ENCODE data around the gene TTC3. TPM values are rescaled to one million over a fixed set of nuclear protein-coding genes. Genes with fewer than 3 reads are reported as not detected.
A peak's percentile ranks its signal among the peaks of the same experiment; 100 is the strongest.

TTC3 gene
- total RNA-seq, 2 donors from 2014 or later = 184 to 273 TPM

DNA sequence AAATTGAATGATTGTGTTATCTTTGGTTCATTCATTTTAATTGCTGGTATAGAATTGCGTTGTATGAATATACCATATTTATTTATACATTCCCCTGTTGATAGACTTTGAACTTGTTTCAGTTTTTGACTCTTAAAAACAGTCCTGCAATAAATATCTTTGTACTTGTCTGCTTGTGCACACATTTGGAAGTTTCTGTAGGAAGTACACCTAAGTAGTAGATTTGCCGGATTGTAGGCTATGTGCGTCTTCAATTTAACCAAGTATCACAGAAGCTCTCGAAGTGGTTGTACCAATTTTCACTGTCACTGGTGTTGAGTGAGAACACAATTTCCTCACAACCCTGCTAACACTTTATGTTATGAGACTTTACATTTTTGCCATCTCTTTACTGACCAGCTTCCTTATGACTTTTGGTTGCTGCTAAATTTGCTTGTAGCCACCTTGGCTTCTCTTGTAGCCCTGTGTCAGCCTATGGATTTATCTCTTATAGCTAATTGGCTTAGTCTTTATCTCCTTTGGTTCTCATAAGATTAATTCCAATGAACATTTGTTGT lies 2.2 kb downstream of the TTC3 start:
- no peak for DNase-seq
- Histone ChIP-seq H3K9me3 (ENCODE audit: control insufficient read depth, low read length) (peaks cover 9% of the 10 kb centered on the region), H3K27ac (ENCODE audit: low read depth, low read length) (no peak overlapping the region), H3K27me3 (ENCODE audit: control insufficient read depth, insufficient read depth, low read length, poor library complexity, severe bottlenecking) (no peaks in the 10 kb centered on the region), H3K9ac (ENCODE audit: extremely low read depth, low read length, poor library complexity, severe bottlenecking) (peak overlapping the region; percentile 80), H3K4me3 (ENCODE audit: low read length) (peak overlapping the region; percentile 96), H3K36me3 (ENCODE audit: control insufficient read depth, insufficient read depth, low read length) (peaks cover 3% of the 10 kb centered on the region), H3K4me1 (ENCODE audit: control insufficient read depth, insufficient read depth, low read length) (no peaks in the 10 kb centered on the region)
- peaks cover 4% of the 10 kb centered on the region for H3K36me3 Mint-ChIP-seq (ENCODE audit: low read depth)
- H3K27ac Mint-ChIP-seq = no peak overlapping the region
- TF ChIP-seq, protein P1, sequence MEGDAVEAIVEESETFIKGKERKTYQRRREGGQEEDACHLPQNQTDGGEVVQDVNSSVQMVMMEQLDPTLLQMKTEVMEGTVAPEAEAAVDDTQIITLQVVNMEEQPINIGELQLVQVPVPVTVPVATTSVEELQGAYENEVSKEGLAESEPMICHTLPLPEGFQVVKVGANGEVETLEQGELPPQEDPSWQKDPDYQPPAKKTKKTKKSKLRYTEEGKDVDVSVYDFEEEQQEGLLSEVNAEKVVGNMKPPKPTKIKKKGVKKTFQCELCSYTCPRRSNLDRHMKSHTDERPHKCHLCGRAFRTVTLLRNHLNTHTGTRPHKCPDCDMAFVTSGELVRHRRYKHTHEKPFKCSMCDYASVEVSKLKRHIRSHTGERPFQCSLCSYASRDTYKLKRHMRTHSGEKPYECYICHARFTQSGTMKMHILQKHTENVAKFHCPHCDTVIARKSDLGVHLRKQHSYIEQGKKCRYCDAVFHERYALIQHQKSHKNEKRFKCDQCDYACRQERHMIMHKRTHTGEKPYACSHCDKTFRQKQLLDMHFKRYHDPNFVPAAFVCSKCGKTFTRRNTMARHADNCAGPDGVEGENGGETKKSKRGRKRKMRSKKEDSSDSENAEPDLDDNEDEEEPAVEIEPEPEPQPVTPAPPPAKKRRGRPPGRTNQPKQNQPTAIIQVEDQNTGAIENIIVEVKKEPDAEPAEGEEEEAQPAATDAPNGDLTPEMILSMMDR (conservative IDR thresholded peaks at IDR 0.05) = no peak
- 90 to 96% methylated on average over 3 of the region's 4 CpGs for whole genome bisulfite sequencing, 2 experiments (ENCODE audit: insufficient coverage in 1 of 2, insufficient read length in 1 of 2)
- H3K4me1 Mint-ChIP-seq = peaks cover 19% of the 10 kb centered on the region
- H3K4me3 Mint-ChIP-seq = peak overlapping the region; percentile 98
- peaks cover 9% of the 10 kb centered on the region for H3K9me3 Mint-ChIP-seq
- H3K27me3 Mint-ChIP-seq (ENCODE audit: insufficient read depth) = peaks cover 16% of the 10 kb centered on the region

DNA sequence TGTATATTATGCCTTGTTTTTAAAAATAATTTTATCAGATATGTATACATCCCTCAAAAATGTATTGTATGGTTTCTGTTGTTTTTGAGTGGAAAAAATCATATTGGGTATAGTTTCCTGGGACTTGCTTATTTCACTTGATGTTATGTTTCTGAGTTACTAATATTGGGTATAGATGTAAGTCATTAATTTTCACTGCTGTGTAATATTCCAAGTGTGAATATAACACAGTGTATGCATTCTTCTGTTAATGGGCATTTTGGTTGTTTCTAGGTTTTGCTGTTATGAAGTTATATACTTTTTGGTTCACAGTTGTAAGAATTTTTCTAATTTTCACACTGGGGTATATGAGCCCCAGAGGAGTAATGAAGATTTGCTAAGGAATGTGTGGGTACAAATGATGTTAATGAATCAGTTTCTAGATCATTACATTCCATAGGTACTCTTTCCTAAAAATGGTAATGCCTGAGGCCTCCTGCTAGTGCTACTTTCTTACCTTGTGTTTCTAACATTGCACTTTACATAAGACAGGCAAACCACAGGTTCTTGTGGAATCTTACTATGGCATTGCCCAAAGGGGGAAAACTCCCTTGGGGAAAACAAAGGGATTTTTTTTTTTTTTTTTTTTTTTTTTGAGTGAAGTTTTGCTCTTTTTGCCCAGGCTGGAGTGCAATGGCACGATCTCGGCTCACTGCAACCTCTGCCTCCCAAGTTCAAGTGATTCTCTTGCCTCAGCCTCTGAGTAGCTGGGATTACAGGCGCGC lies 3.2 kb downstream of the TTC3 start:
- Histone ChIP-seq H3K27me3 (ENCODE audit: control insufficient read depth, insufficient read depth, low read length, poor library complexity, severe bottlenecking) (no peaks in the 10 kb centered on the region), H3K4me1 (ENCODE audit: control insufficient read depth, insufficient read depth, low read length) (no peaks in the 10 kb centered on the region), H3K9me3 (ENCODE audit: control insufficient read depth, low read length) (peaks cover 9% of the 10 kb centered on the region), H3K4me3 (ENCODE audit: low read length) (peak overlapping the region; percentile 96), H3K27ac (ENCODE audit: low read depth, low read length) (no peak overlapping the region), H3K9ac (ENCODE audit: extremely low read depth, low read length, poor library complexity, severe bottlenecking) (no peak overlapping the region), H3K36me3 (ENCODE audit: control insufficient read depth, insufficient read depth, low read length) (peaks cover 3% of the 10 kb centered on the region)
- Mint-ChIP-seq H3K36me3 (ENCODE audit: low read depth) (no peaks in the 10 kb centered on the region), H3K9me3 (peaks cover 9% of the 10 kb centered on the region), H3K27ac (no peak overlapping the region), H3K4me1 (peaks cover 13% of the 10 kb centered on the region), H3K27me3 (ENCODE audit: insufficient read depth) (peaks cover 16% of the 10 kb centered on the region), H3K4me3 (no peak overlapping the region)
- TF ChIP-seq, protein P1 (conservative IDR thresholded peaks at IDR 0.05) = no peak
- 93 to 97% methylated on average over 4 of the region's 4 CpGs for WGBS, 2 experiments (ENCODE audit: insufficient coverage in 1 of 2, insufficient read length in 1 of 2)
- DNase-seq = no peak

DNA sequence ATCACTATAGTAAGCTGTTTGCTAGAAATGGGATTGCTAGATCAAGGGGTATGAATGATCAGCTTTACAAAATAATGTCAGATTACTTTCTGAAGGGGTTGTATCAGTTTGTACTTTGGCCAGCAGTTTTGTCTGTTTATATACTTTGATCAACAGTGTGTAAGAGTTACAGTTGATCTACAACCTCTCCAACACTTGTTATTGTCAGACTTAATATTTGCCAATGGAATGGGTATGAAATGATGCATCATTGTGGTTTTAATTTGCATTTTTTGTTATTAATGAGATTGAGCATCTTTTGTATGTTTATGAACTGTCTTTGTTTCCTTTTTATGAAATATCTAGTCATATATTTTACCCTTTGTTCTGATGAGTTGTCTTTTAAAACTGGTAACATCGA lies 4.3 kb downstream of the TTC3 start:
- H3K9me3 Mint-ChIP-seq = peaks cover 9% of the 10 kb centered on the region
- TF ChIP-seq, protein P1 (conservative IDR thresholded peaks at IDR 0.05) = no peak

More for the DNA sequence above, 4.3 kb downstream of the TTC3 start:
- DNase-seq = no peak
- Mint-ChIP-seq H3K27ac (no peak overlapping the region), H3K27me3 (ENCODE audit: insufficient read depth) (peaks cover 16% of the 10 kb centered on the region), H3K4me3 (no peak overlapping the region), H3K36me3 (ENCODE audit: low read depth) (peaks cover 4% of the 10 kb centered on the region), H3K4me1 (peaks cover 4% of the 10 kb centered on the region)
- Histone ChIP-seq H3K27me3 (ENCODE audit: control insufficient read depth, insufficient read depth, low read length, poor library complexity, severe bottlenecking) (no peaks in the 10 kb centered on the region), H3K36me3 (ENCODE audit: control insufficient read depth, insufficient read depth, low read length) (peaks cover 3% of the 10 kb centered on the region), H3K27ac (ENCODE audit: low read depth, low read length) (no peak overlapping the region), H3K9ac (ENCODE audit: extremely low read depth, low read length, poor library complexity, severe bottlenecking) (no peak overlapping the region), H3K4me3 (ENCODE audit: low read length) (peak overlapping the region; percentile 96), H3K9me3 (ENCODE audit: control insufficient read depth, low read length) (peaks cover 9% of the 10 kb centered on the region), H3K4me1 (ENCODE audit: control insufficient read depth, insufficient read depth, low read length) (no peaks in the 10 kb centered on the region)
- whole genome bisulfite sequencing, 2 experiments (ENCODE audit: insufficient coverage in 1 of 2, insufficient read length in 1 of 2) = 88% methylated on average over 1 of the region's 1 CpG; no CpG with 5 or more reads in 1 of the 2 experiments
